Smooth muscle cell (in vitro differentiated cells): ENCODE results near the gene PLIN1. TPM values are rescaled to one million over a fixed set of nuclear protein-coding genes. Genes with fewer than 3 reads are reported as not detected.

Experiments used
- DNase-seq: peaks from one replicate; lab custom pipeline; 2025; ENCODE audit not compliant: unreplicated experiment; lab: John Stamatoyannopoulos, UW
- H2AFZ ChIP-seq: fragments of 200-600 bp; sonication (generic); 2 replicates; pipeline ENCODE4 v1.6.0; 2016; ENCODE audit warnings: antibody characterized with exemption, low read depth, mild to moderate bottlenecking
- H3F3A ChIP-seq: fragments of 200-600 bp; sonication (generic); 2 replicates; pipeline ENCODE4 v1.6.0; 2017; ENCODE audit warnings: antibody characterized with exemption, low read depth
- H3K27ac ChIP-seq: fragments of 200-600 bp; sonication (generic); 2 replicates; pipeline ENCODE4 v1.5.1; 2016; ENCODE audit warnings: low read depth, mild to moderate bottlenecking
- H3K27me3 ChIP-seq: fragments of 200-600 bp; sonication (generic); 2 replicates; pipeline ENCODE4 v1.6.1; 2016; ENCODE audit warnings: low read depth, mild to moderate bottlenecking
- H3K36me3 ChIP-seq: fragments of 200-600 bp; sonication (generic); 2 replicates; pipeline ENCODE4 v1.5.1; 2016; ENCODE audit warnings: low read depth
- H3K4me1 ChIP-seq: fragments of 200-600 bp; sonication (generic); 2 replicates; pipeline ENCODE4 v1.5.1; 2016; ENCODE audit warnings: low read depth
- H3K4me2 ChIP-seq: fragments of 200-600 bp; sonication (generic); 2 replicates; pipeline ENCODE4 v1.6.0; 2016; ENCODE audit warnings: mild to moderate bottlenecking
- H3K4me3 ChIP-seq: fragments of 200-600 bp; sonication (generic); 2 replicates; pipeline ENCODE4 v1.5.1; 2016; ENCODE audit warnings: mild to moderate bottlenecking
- H3K79me2 ChIP-seq: fragments of 200-600 bp; sonication (generic); 2 replicates; pipeline ENCODE4 v1.6.0; 2016; ENCODE audit warnings: low read depth, mild to moderate bottlenecking
- H3K9ac ChIP-seq: fragments of 200-600 bp; sonication (generic); 2 replicates; pipeline ENCODE4 v1.6.0; 2016; ENCODE audit warnings: low read depth
- H3K9me3 ChIP-seq: fragments of 200-600 bp; sonication (generic); replicated peaks from 2 replicates; pipeline ENCODE4 v1.5.1; 2016; ENCODE audit warnings: low read depth
- H4K20me1 ChIP-seq: fragments of 200-600 bp; sonication (generic); 2 replicates; pipeline ENCODE4 v1.6.0; 2016; ENCODE audit warnings: low read depth
- CTCF ChIP-seq: fragments of 200-600 bp; sonication (generic); IDR thresholded peaks from 2 replicates; pipeline ENCODE4 v1.5.1; 2017; ENCODE audit warnings: borderline replicate concordance, mild to moderate bottlenecking, antibody characterized with exemption; ENCODE audit not compliant: insufficient read depth, poor library complexity, severe bottlenecking
- WGBS: methylation state at CpG from one replicate; pipeline ENCODE4 v1.1.7; 2016; ENCODE audit warnings: low lambda C conversion rate; 5-methylcytosine and 5-hydroxymethylcytosine counted together
- polyA plus RNA-seq: library from polyadenylated mRNA; unstranded; fragments of >200 nt; fragmentation: Nextera tagmentation; extraction: Ambion mirVana; gene quantifications from 2 replicates; pipeline ENCODE4 v1.2.1, GENCODE V29; 2016
- total RNA-seq: library from RNA; depleted of rRNA; stranded (reverse); fragments of >200 nt; gene quantifications from 2 replicates; pipeline ENCODE4 v1.2.3, GENCODE V29; 2014

Gene PLIN1
- total and polyA plus RNA-seq, 2 experiments from 2014 or later: 0.04 to 0.66 TPM

DNA sequence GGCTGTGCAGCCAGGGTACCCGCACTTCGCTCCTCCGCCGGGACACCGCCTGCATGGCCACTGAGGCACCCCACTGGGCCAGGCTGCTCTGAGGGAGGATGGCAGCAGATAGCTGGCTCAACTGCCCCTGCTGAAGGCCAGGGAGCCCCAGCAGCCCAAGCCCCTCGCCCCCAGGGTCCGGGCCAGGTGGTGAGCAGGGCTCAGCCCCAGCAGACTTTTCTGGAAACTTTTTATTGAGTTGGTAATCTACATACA, 11.5 kb downstream of the PLIN1 start:
- no peak for TF ChIP-seq CTCF
- no peak overlapping the region for H3K27ac ChIP-seq
- no peak for DNase-seq
- no peak overlapping the region for H2AFZ ChIP-seq
- no peaks in the 10 kb centered on the region for H3K9me3 ChIP-seq
- no peaks in the 10 kb centered on the region for H3K27me3 ChIP-seq
- H3K9ac ChIP-seq: no peak overlapping the region
- no peak overlapping the region for H3K4me3 ChIP-seq
- peaks cover 7% of the 10 kb centered on the region for H3F3A ChIP-seq
- 94% methylated on average over 7 of the region's 7 CpGs for WGBS
- no peaks in the 10 kb centered on the region for H3K36me3 ChIP-seq
- no peaks in the 10 kb centered on the region for H3K79me2 ChIP-seq
- H4K20me1 ChIP-seq: no peaks in the 10 kb centered on the region
- no peaks in the 10 kb centered on the region for H3K4me1 ChIP-seq
- H3K4me2 ChIP-seq: no peak overlapping the region

DNA sequence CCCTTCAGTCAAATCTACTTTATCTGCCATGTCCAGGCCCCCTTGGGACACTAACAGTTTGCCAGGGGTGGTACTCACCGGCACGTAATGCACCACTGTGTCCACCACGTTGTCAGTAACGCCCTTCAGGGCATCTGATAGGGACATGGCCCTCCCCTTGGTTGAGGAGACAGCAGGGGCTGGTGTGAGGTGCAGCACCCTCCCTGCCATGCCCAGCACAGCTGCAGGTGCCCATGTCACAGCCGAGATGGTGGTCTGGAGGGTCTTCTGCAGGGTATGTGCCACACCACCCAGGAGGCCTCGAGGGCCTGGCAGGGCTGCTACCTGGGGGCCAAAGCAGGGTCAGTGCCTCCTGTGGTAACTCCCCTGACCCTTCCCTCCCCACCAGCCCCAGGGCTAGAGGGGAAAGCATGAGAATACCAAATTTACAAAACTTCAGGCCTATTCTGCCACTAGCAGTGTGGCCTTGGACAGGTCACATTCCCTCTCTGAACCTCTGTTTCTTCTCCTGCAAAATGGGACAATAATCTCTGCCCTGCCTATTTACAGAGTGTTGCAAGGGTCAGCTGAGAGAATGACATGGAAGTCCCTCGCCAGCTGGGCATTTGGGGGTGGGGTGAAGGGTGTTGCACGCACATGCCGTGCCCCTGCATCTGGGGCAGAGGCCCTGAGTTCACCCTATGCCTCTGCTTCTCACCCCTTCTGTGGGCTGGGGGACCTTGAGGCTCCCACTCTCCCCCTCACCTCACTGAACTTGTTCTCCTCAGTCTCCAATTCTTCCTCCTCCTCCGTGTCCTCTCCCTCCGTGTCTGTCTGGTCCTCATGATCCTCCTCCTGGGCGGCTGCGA, 12.1 kb downstream of the PLIN1 start:
- Histone ChIP-seq H4K20me1 (no peaks in the 10 kb centered on the region), H3K4me1 (no peaks in the 10 kb centered on the region), H3K4me2 (no peak overlapping the region), H3K9me3 (no peaks in the 10 kb centered on the region), H3K36me3 (no peaks in the 10 kb centered on the region), H2AFZ (no peak overlapping the region), H3F3A (peaks cover 7% of the 10 kb centered on the region), H3K9ac (no peak overlapping the region), H3K79me2 (no peaks in the 10 kb centered on the region), H3K27ac (no peak overlapping the region), H3K4me3 (no peak overlapping the region), H3K27me3 (no peaks in the 10 kb centered on the region)
- 91% methylated on average over 13 of the region's 13 CpGs for WGBS
- no peak for DNase-seq
- TF ChIP-seq CTCF: no peak

GRCh38 chr15:89666184-89666857, 12.8 kb downstream of the PLIN1 start:
- Histone ChIP-seq H3K9me3 (no peaks in the 10 kb centered on the region), H4K20me1 (no peaks in the 10 kb centered on the region), H3K4me2 (peak overlapping the region; percentile 87), H3K4me1 (no peaks in the 10 kb centered on the region), H3F3A (peaks cover 7% of the 10 kb centered on the region), H3K27ac (peak overlapping the region; percentile 38), H3K9ac (peak overlapping the region; percentile 51), H3K79me2 (no peaks in the 10 kb centered on the region), H3K27me3 (no peaks in the 10 kb centered on the region), H2AFZ (peak overlapping the region; percentile 90), H3K4me3 (no peak overlapping the region), H3K36me3 (no peaks in the 10 kb centered on the region)
- no peak for DNase-seq
- TF ChIP-seq CTCF: no peak
- WGBS: 91% methylated on average over 7 of the region's 8 CpGs
